Stimulated activated CD4-positive, alpha-beta T cell treated with anti-CD3 and anti-CD28 coated beads, Interleukin-2, amount 100 ng/mL, for 24 hours (primary cell): ENCODE results near the gene NOL8.
A peak's percentile ranks its signal among the peaks of the same experiment; 100 is the strongest.

Experiments
- DNase-seq, 2 donors: peaks; one replicate each; pipeline ENCODE4 v3.0.0-alpha.2; 2020

Gene NOL8

GRCh38 chr9:92310562-92310961 is 14.6 kb downstream of the NOL8 start:
- no peak for DNase-seq

- DNase-seq: no peak
Measured at GRCh38 chr9:92308893-92309292, 16.3 kb downstream of the NOL8 start.

DNA sequence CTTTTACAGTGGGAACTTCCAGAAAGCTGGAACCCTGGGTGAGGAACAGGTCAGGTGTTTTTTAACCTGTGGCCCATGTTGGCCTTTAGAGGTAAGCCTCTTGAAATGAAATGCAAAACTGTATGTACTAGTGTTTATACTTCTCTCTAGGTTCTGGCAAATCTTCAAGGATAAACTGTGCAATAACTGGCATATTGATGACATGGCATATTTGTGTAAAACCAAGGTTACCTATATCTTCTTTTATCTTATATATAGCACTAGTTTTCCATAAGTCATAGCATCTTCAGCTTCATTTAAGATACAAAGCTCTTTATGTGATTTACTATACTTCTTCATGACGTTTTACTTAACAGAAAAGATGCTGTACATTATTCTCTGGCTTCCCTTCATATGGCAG is 24.2 kb downstream of the NOL8 start:
- no peak for DNase-seq

DNA sequence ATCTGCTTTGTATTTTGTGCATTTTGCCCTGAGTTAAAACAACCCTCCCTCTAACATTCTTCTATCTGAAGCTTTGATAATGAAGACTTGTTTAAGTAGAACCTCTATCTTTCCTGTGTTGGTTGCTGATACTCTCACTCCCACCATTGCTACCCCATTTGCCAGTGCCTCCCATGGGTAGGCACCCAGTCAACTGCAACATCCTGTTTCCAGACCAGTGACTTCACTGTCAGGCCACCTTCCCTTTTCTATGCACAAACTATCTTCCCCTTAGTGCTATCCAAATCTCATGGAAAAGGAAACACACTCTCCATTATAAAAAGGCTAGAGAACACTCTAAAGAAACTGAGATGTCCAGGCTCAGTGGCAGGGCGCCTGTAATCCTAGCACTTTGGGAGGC is 26.0 kb downstream of the NOL8 start:
- DNase-seq: no peak

- DNase-seq: no peak
Measured at GRCh38 chr9:92298036-92298435, 27.1 kb downstream of the NOL8 start.

DNA sequence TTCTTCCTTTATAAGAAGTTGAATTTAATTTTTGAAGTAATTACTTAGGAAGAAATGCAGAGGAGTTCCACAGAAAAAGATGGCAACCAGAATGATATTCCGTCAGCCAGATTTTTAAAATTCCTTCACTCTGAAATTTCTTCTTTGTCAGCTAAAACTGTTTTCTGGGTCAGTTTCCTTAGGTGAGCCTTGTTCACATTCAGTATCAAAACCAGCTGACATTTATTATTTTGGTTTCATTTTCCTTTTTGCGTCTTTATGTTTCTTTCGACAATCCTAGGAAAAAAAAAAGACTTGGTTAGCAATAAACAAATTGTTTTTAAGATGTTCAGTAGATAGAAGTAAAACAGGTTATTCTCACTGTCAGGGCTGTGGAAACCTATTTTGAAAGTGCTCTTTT is 27.5 kb downstream of the NOL8 start:
- DNase-seq: no peak

DNA sequence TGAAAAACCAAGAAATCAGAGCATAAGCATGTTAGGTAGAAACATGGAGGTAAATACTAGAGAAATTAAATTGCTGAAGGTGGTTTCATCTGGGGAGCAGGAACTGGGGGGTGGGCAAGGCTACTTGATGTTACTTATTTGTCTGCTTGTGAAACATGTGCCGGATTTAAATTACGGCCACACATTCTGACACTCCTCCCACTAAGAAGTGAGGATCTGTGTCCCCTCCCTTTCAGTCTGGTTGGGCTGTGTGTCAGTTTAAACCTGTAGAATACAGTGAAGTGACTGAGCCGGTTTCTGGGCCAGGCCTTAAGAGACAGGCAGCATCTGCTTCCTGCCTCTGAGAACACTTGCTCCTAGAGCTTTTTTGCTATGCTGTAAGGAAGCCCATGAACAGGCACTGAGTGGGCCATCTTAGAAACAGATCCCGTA is 29.3 kb downstream of the NOL8 start:
- DNase-seq: no peak

DNA sequence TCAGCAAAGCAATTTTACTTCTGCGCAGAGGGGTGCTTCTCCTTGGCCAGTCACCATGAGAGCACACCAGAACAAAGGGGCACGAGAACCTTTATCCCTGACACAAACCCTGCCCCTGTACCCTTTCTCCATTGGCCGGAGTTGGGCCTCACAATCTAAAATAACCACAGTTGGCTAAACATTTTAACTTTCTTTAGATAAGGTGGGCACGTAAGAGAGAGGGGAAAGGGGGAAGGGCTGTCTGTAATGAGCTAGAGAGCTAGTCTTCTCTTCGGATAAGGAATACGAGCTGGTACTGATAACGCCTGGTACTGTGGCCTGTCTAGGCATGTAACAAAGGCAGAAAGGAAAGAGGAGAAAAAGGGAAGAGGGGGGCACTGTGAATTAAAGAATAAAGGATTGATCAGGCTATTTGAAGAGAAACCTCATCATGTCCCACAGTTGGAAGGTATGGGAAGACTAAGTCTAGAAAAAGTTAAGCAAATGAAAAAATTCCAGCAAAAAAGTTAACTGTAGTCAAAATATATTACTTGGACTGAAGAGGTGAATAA is 29.8 kb downstream of the NOL8 start:
- DNase-seq: no peak

- DNase-seq: peak in 1 of 2 donors; percentile 16
Measured at GRCh38 chr9:92294297-92294676, 30.9 kb downstream of the NOL8 start.

- peak; percentile 100 for DNase-seq
Measured at GRCh38 chr9:92293452-92294296, 31.5 kb downstream of the NOL8 start, which contains the start of gene IARS1. IARS1 (minus strand) TSS chr9:92293697; CDS start chr9:92289419, 4,278 bp downstream.

DNA sequence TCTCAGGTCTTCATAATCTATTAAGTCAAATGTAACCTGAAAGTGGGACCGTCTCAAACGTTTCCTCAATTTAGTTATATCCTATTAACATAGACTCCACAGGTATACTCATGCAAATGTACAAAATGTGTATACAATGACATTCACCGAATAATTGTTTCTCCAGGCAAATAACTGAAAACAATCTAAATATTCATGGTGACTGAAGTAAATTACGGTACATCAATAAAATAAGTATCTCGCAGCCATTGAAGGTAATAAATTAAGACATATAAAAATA is 32.1 kb downstream of the NOL8 start:
- no peak for DNase-seq

GRCh38 chr9:92292338-92293074 is 32.6 kb downstream of the NOL8 start:
- no peak for DNase-seq

DNA sequence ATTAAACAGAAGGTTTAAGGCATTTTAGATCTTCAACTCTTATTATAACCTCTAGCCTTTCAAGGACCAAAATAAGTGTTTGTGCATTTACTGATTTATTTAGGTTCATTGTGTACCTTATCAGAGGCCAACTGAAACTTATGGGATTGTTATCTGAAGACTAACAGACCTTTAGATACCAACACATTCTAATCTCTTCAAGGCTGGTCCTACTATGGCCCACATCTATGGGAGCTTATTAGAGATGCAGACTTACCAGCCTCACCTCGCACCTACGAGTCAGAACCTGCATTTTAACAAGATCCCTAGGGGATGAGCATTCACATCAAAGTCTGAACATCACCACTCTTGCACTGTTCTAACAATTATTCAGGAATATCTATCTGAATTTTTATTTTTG is 33.6 kb downstream of the NOL8 start:
- DNase-seq: no peak

DNA sequence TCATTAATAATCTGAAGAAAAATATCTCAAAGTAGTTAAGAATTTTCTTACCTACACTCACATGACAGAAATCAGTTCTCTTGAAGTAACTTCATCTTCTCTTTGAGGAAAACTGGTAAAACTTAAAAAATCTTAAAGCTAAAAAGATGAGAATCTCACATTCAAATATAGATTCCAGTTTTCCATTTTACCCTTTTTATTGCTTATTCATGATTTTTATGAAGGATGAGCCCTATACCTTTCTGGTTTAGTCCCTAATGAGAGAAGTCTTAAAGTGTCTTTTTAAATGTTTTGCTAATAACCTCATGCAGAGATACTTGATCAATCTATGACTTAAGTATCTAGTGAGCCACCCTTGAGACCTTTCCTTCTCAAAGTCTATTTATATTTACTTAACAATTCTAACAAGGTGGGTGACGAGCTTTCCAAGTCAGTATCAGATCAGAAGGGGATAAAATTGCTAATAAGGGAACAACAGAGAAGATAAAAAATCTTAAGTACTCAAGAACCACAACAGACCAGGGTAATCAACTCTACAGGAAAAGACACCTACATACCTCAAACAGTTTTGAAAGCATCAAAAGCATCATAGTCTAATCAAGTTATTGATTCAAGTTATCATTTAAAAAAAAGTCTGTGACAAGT is 34.2 kb downstream of the NOL8 start:
- DNase-seq: no peak

GRCh38 chr9:92289708-92290390 is 35.3 kb downstream of the NOL8 start:
- DNase-seq: no peak

GRCh38 chr9:92279302-92279701 is 45.8 kb downstream of the NOL8 start:
- DNase-seq: no peak

DNA sequence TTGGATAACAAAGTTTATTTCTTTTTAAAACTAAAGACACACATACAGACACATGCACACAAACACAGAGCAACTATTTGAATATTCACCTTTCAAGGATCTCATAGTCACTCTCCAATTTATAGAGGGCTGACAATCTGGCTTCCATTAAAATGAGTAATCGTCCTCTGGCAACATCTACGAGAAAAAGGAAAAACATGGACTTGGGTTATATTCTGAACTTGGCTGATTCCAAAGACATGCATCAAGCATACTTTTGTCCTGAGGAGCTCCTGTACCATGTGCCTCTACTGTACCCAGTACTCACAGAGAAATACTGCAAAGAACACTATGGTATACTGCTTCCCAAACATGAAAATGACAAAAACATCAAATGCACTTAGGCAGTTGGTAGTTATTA is 47.0 kb downstream of the NOL8 start:
- no peak for DNase-seq

DNA sequence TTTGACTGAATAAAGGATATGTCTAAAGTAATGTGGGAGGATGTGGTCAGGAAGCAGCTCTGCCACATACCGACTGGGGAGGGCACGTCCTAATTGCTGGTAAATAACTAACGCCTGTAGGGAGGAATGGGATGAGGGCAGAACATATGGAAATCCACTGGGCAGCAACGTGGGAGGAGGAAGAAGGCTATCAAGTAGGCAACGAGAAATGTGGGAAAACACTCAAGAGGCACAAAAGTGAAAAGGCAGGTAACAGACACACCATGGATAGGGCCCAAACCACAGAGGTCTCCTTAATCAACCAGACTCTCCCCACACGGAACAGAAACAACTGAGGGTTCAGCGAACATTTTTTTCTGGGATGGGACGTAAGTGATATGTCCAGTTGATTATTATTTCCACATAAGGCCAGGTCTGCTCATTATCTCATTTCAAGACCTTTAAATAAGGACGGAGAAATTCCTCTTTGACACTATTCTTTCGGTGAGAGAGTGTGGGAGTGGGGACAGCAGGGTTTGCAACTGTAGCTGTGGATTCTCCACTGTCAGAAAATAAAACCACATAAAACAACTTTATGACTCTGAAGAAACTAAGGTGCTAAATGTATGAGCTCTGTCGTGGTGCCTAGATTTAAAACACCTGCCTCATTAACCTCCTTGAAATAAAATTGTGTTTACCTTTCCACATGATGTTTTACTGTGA is 48.7 kb downstream of the NOL8 start:
- DNase-seq: no peak

- DNase-seq: no peak
Measured at GRCh38 chr9:92275541-92275940, 49.6 kb downstream of the NOL8 start.

GRCh38 chr9:92270511-92270910 is 54.6 kb downstream of the NOL8 start:
- DNase-seq: no peak

- no peak for DNase-seq
Measured at GRCh38 chr9:92266486-92266885, 58.7 kb downstream of the NOL8 start.

DNA sequence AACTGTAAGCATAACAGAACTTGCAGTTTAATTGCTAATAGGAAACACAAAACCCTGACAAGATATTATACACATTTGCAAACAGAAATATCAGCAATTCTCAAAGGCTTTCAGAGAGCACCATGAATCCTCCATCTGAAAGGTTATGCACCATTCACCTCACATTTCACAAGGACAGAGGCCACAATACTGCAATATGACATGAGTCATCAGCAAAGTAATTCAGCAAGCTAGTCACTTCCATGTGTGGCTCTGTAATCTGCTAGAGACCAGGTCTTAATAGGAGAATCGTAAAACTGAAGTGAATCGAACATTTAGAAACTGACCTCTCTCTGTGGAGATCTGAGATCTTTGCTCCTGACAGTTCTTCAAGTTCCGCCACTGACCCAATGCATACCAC is 60.0 kb downstream of the NOL8 start:
- DNase-seq: no peak
